ENCODE data around the gene PREP.
A peak's percentile ranks its signal among the peaks of the same experiment; 100 is the strongest.
"Not testable (repeated sequence)": the region's sequence is repeated elsewhere in the genome, so short reads cannot be mapped to it uniquely, and the experiment has no call there.

The PREP gene

GRCh38 chr6:105402939-105403935 lies at the start of gene PREP:
TSS of gene PREP (minus strand) at chr6:105403082. CDS start at chr6:105402891, 191 bp downstream.
- peak; percentile 62 for DNase-seq (ENCODE audit: low read depth)

GRCh38 chr6:105452376-105452775 lies 49.5 kb upstream of the PREP start:
- DNase-seq (ENCODE audit: low read depth), result no peak

- no peak for DNase-seq (ENCODE audit: low read depth)
Measured at GRCh38 chr6:105449756-105450390, 47.0 kb upstream of the PREP start.

- DNase-seq (ENCODE audit: low read depth), result no peak
Measured at GRCh38 chr6:105445481-105445880, 42.6 kb upstream of the PREP start.

- no peak for DNase-seq (ENCODE audit: low read depth)
Measured at GRCh38 chr6:105443941-105444340, 41.1 kb upstream of the PREP start.

- DNase-seq (ENCODE audit: low read depth), result no peak
Measured at GRCh38 chr6:105442369-105442768, 39.5 kb upstream of the PREP start.

- no peak for DNase-seq (ENCODE audit: low read depth)
Measured at GRCh38 chr6:105437236-105437635, 34.4 kb upstream of the PREP start.

- DNase-seq (ENCODE audit: low read depth), result no peak
Measured at GRCh38 chr6:105433723-105434122, 30.8 kb upstream of the PREP start.

GRCh38 chr6:105432797-105433196 lies 29.9 kb upstream of the PREP start:
- DNase-seq (ENCODE audit: low read depth), result no peak

- no peak for DNase-seq (ENCODE audit: low read depth)
Measured at GRCh38 chr6:105431226-105431625, 28.3 kb upstream of the PREP start.

- DNase-seq (ENCODE audit: low read depth), result no peak
Measured at GRCh38 chr6:105430685-105431084, 27.8 kb upstream of the PREP start.

GRCh38 chr6:105429676-105430075 lies 26.8 kb upstream of the PREP start:
- no peak for DNase-seq (ENCODE audit: low read depth)

- no peak for DNase-seq (ENCODE audit: low read depth)
Measured at GRCh38 chr6:105428342-105428957, 25.6 kb upstream of the PREP start.

- DNase-seq (ENCODE audit: low read depth), result peak; percentile 8
Measured at GRCh38 chr6:105424175-105424783, 21.4 kb upstream of the PREP start.

GRCh38 chr6:105416971-105417370 lies 14.1 kb upstream of the PREP start:
- DNase-seq (ENCODE audit: low read depth), result not testable (repeated sequence)

- no peak for DNase-seq (ENCODE audit: low read depth)
Measured at GRCh38 chr6:105409734-105410133, 6.9 kb upstream of the PREP start.

- no peak for DNase-seq (ENCODE audit: low read depth)
Measured at GRCh38 chr6:105402090-105402938, 568 bp downstream of the PREP start.

- DNase-seq (ENCODE audit: low read depth), result no peak
Measured at GRCh38 chr6:105401247-105402089, 1.4 kb downstream of the PREP start.

GRCh38 chr6:105400501-105400900 lies 2.4 kb downstream of the PREP start:
- DNase-seq (ENCODE audit: low read depth), result no peak

GRCh38 chr6:105398859-105399258 lies 4.0 kb downstream of the PREP start:
- no peak for DNase-seq (ENCODE audit: low read depth)

Data from T-helper 22 cell (primary cell).